H9 (cell line): ENCODE data around the gene RARG. TPM values are rescaled to one million over a fixed set of nuclear protein-coding genes. Genes with fewer than 3 reads are reported as not detected.

Experiments used
- DNase-seq: peaks from one replicate; pipeline ENCODE4 v3.0.0-alpha.2; 2017
- H2AFZ ChIP-seq: one replicate; pipeline ENCODE4 v1.6.1; 2013; ENCODE audit warnings: mild to moderate bottlenecking, low read length, control low read depth, moderate library complexity
- H2AK5ac ChIP-seq: 2 replicates; pipeline ENCODE4 v1.6.1; 2013; ENCODE audit warnings: low read length, control low read depth, mixed read lengths; ENCODE audit not compliant: insufficient read length
- H2BK120ac ChIP-seq: one replicate; pipeline ENCODE4 v1.6.1; 2013; ENCODE audit warnings: low read depth, mild to moderate bottlenecking, low read length, control low read depth, inconsistent platforms; ENCODE audit not compliant: poor library complexity, severe bottlenecking
- H2BK12ac ChIP-seq: 2 replicates; pipeline ENCODE4 v1.6.1; 2013; ENCODE audit warnings: low read length, control low read depth, mixed read lengths, low read depth; ENCODE audit not compliant: insufficient read length
- H2BK15ac ChIP-seq: 2 replicates; pipeline ENCODE4 v1.6.1; 2013; ENCODE audit warnings: low read depth, low read length, control low read depth
- H2BK20ac ChIP-seq: one replicate; pipeline ENCODE4 v1.6.1; 2013; ENCODE audit warnings: low read depth, mild to moderate bottlenecking, low read length, control low read depth, inconsistent platforms; ENCODE audit not compliant: poor library complexity, severe bottlenecking
- H2BK5ac ChIP-seq: 2 replicates; pipeline ENCODE4 v1.6.1; 2013; ENCODE audit warnings: low read length, control low read depth, mixed read lengths; ENCODE audit not compliant: insufficient read length
- H3K14ac ChIP-seq: 2 replicates; pipeline ENCODE4 v1.6.1; 2013; ENCODE audit warnings: low read length, control low read depth; ENCODE audit not compliant: insufficient read depth
- H3K18ac ChIP-seq: 2 replicates; pipeline ENCODE4 v1.6.1; 2013; ENCODE audit warnings: low read depth, mild to moderate bottlenecking, mixed read lengths, low read length, control low read depth; ENCODE audit not compliant: insufficient read length
- H3K23ac ChIP-seq: 2 replicates; pipeline ENCODE4 v1.6.1; 2013; ENCODE audit warnings: low read length, control low read depth, mixed read lengths, low read depth; ENCODE audit not compliant: insufficient read length
- H3K23me2 ChIP-seq: 2 replicates; pipeline ENCODE4 v1.6.1; 2013; ENCODE audit warnings: low read depth, mild to moderate bottlenecking, mixed read lengths, low read length, control low read depth; ENCODE audit not compliant: insufficient read length, poor library complexity, severe bottlenecking
- H3K27ac ChIP-seq: 2 replicates; pipeline ENCODE4 v1.5.1; 2013; ENCODE audit warnings: low read length, control low read depth, mixed read lengths, low read depth; ENCODE audit not compliant: insufficient read length
- H3K27me3 ChIP-seq: 2 replicates; pipeline ENCODE4 v1.6.1; 2013; ENCODE audit warnings: low read length, control low read depth, inconsistent platforms; ENCODE audit not compliant: insufficient read depth
- H3K4ac ChIP-seq: 2 replicates; pipeline ENCODE4 v1.6.1; 2013; ENCODE audit warnings: low read depth, mild to moderate bottlenecking, control low read depth, inconsistent platforms, low read length, moderate library complexity
- H3K4me1 ChIP-seq: 2 replicates; pipeline ENCODE4 v1.6.1; 2013; ENCODE audit warnings: low read length, control low read depth, inconsistent platforms; ENCODE audit not compliant: insufficient read depth
- H3K4me2 ChIP-seq: 2 replicates; pipeline ENCODE4 v1.6.1; 2013; ENCODE audit warnings: low read length, control low read depth, mixed read lengths; ENCODE audit not compliant: insufficient read length, insufficient read depth
- H3K56ac ChIP-seq: 2 replicates; pipeline ENCODE4 v1.6.1; 2013; ENCODE audit warnings: low read depth, mild to moderate bottlenecking, mixed read lengths, low read length, control low read depth; ENCODE audit not compliant: insufficient read length
- H3K79me1 ChIP-seq: 2 replicates; pipeline ENCODE4 v1.6.1; 2013; ENCODE audit warnings: low read depth, mild to moderate bottlenecking, moderate library complexity, low read length, control low read depth, inconsistent platforms; ENCODE audit not compliant: insufficient read depth, poor library complexity, severe bottlenecking
- H3K79me2 ChIP-seq: 2 replicates; pipeline ENCODE4 v1.6.1; 2013; ENCODE audit warnings: low read length, control low read depth, inconsistent platforms; ENCODE audit not compliant: insufficient read depth
- H3K9ac ChIP-seq: 2 replicates; pipeline ENCODE4 v1.6.1; 2013; ENCODE audit warnings: low read length, control low read depth, mixed read lengths; ENCODE audit not compliant: insufficient read length; ENCODE audit errors: extremely low read depth
- H3K9me3 ChIP-seq: one replicate; pipeline ENCODE4 v1.6.1; 2013; ENCODE audit warnings: low read depth, low read length, inconsistent platforms; ENCODE audit not compliant: control insufficient read depth
- H3T11ph ChIP-seq: one replicate; pipeline ENCODE4 v1.6.1; 2013; ENCODE audit warnings: mild to moderate bottlenecking, low read length, control low read depth, inconsistent platforms
- H4K20me1 ChIP-seq: one replicate; pipeline ENCODE4 v1.6.1; 2013; ENCODE audit not compliant: control insufficient read depth, insufficient read length, insufficient read depth
- H4K5ac ChIP-seq: 2 replicates; pipeline ENCODE4 v1.6.1; 2013; ENCODE audit warnings: low read depth, mild to moderate bottlenecking, mixed read lengths, low read length, control low read depth; ENCODE audit not compliant: insufficient read length
- H4K8ac ChIP-seq: replicated peaks from 2 replicates; pipeline ENCODE4 v1.6.1; 2013; ENCODE audit warnings: low read length, control low read depth, mixed read lengths, low read depth; ENCODE audit not compliant: insufficient read length
- H4K91ac ChIP-seq: 2 replicates; pipeline ENCODE4 v1.6.1; 2013; ENCODE audit warnings: low read depth, mild to moderate bottlenecking, moderate library complexity, mixed read lengths, low read length, control low read depth; ENCODE audit not compliant: insufficient read length
- H3K27ac Mint-ChIP-seq, 3 experiments: 2 replicates in 2 of 3; 3 replicates in 1 of 3; pipeline ENCODE4 v1.8.0; 2020 to 2021; ENCODE audit warnings: mixed read lengths in 3 of 3, mild to moderate bottlenecking in 1 of 3, moderate library complexity in 1 of 3
- H3K27me3 Mint-ChIP-seq: 2 replicates; pipeline ENCODE4 v1.8.0; 2021; ENCODE audit warnings: low read depth, mild to moderate bottlenecking, moderate library complexity, mixed read lengths
- H3K36me3 Mint-ChIP-seq, 3 experiments: 2 replicates in 2 of 3; 3 replicates in 1 of 3; pipeline ENCODE4 v1.8.0; 2020 to 2021; ENCODE audit warnings: low read depth in 3 of 3, mixed read lengths in 3 of 3; ENCODE audit not compliant: insufficient read depth in 1 of 3
- H3K4me1 Mint-ChIP-seq, 2 experiments: 2 replicates each; pipeline ENCODE4 v1.8.0; 2020; ENCODE audit warnings: mixed read lengths in 2 of 2
- H3K4me3 Mint-ChIP-seq, 2 experiments: 2 replicates in 1 of 2; 3 replicates in 1 of 2; pipeline ENCODE4 v1.8.0; 2020 to 2021; ENCODE audit warnings: mild to moderate bottlenecking in 2 of 2, mixed read lengths in 2 of 2, moderate library complexity in 1 of 2
- H3K9me3 Mint-ChIP-seq, 2 experiments: 2 replicates in 1 of 2; 3 replicates in 1 of 2; pipeline ENCODE4 v1.8.0; 2020; ENCODE audit warnings: mild to moderate bottlenecking in 2 of 2, mixed read lengths in 2 of 2, moderate library complexity in 1 of 2
- WGBS: extraction: QIAGEN DNeasy Blood & Tissue Kit; methylation state at CpG from one replicate; pipeline ENCODE4 v1.1.7; 2013; ENCODE audit warnings: missing lambda C conversion rate, low lambda C conversion rate, mixed read lengths; ENCODE audit not compliant: insufficient read length; ENCODE audit errors: extremely low coverage; 5-methylcytosine and 5-hydroxymethylcytosine counted together
- total RNA-seq: library from RNA; stranded (reverse); gene quantifications from 2 replicates; pipeline ENCODE4 v1.2.1, GENCODE V29; 2021
- TF ChIP-seq, protein P1 (sequence below): fragments of 200-600 bp; sonication (generic); conservative IDR thresholded peaks from 3 replicates; pipeline ENCODE4 v1.8.0; 2021; ENCODE audit warnings: antibody characterized with exemption, mild to moderate bottlenecking

Gene RARG
- total RNA-seq, 1 experiment from 2014 or later = 43.7 TPM

DNA sequence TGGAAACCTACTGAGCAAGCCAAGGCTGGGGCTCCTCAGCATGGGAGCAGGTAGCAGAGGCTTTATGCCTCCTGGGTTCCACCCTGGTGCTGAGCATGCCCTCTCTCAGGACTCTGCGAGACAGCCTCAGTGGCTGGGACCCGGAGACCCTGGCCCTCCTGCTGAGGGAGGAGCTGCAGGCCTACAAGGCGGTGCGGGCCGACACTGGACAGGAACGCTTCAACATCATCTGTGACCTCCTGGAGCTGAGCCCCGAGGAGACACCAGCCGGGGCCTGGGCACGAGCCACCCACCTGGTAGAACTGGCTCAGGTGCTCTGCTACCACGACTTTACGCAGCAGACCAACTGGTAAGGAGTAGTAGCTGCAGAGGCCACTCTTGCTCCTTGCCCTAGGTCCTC is 44.5 kb upstream of the RARG start:
- no peaks in the 10 kb centered on the region for H3K79me1 ChIP-seq
- no peak overlapping the region for H4K8ac ChIP-seq
- H3K23ac ChIP-seq = no peak overlapping the region
- no peak overlapping the region for H3K4me2 ChIP-seq
- H3K4ac ChIP-seq = no peak overlapping the region
- no peak overlapping the region for H3T11ph ChIP-seq
- Mint-ChIP-seq H3K27ac (no peak overlapping the region), H3K4me3 (no peak overlapping the region), H3K4me1 (peaks cover 0 to 4% of the 10 kb centered on the region in 2 experiments; a peak in 1 of 4 replicates), H3K9me3 (no peaks in the 10 kb centered on the region), H3K36me3 (peaks cover 44 to 79% (median 70%) of the 10 kb centered on the region in 3 experiments; a peak in 6 of 7 replicates), H3K27me3 (no peaks in the 10 kb centered on the region)
- H4K5ac ChIP-seq = no peak overlapping the region
- H3K9ac ChIP-seq = no peak overlapping the region
- H3K79me2 ChIP-seq = no peaks in the 10 kb centered on the region
- DNase-seq = no peak
- H2AFZ ChIP-seq = no peak overlapping the region
- H3K23me2 ChIP-seq = no peaks in the 10 kb centered on the region
- no peak overlapping the region for H2BK5ac ChIP-seq
- H4K91ac ChIP-seq = no peak overlapping the region
- no peak overlapping the region for H2AK5ac ChIP-seq
- no peak overlapping the region for H2BK120ac ChIP-seq
- no peak overlapping the region for H3K56ac ChIP-seq
- no peaks in the 10 kb centered on the region for H3K27me3 ChIP-seq
- no peak overlapping the region for H2BK20ac ChIP-seq
- no peaks in the 10 kb centered on the region for H4K20me1 ChIP-seq
- WGBS = no CpG with 5 or more reads among the region's 11 CpGs
- H2BK15ac ChIP-seq = no peak overlapping the region
- H2BK12ac ChIP-seq = no peak overlapping the region
- H3K9me3 ChIP-seq = no peaks in the 10 kb centered on the region
- no peaks in the 10 kb centered on the region; the same call in 1 of the 2 replicates for H3K4me1 ChIP-seq
- H3K18ac ChIP-seq = no peak overlapping the region
- no peak overlapping the region for H3K14ac ChIP-seq
- no peak overlapping the region for H3K27ac ChIP-seq
- TF ChIP-seq, protein P1, sequence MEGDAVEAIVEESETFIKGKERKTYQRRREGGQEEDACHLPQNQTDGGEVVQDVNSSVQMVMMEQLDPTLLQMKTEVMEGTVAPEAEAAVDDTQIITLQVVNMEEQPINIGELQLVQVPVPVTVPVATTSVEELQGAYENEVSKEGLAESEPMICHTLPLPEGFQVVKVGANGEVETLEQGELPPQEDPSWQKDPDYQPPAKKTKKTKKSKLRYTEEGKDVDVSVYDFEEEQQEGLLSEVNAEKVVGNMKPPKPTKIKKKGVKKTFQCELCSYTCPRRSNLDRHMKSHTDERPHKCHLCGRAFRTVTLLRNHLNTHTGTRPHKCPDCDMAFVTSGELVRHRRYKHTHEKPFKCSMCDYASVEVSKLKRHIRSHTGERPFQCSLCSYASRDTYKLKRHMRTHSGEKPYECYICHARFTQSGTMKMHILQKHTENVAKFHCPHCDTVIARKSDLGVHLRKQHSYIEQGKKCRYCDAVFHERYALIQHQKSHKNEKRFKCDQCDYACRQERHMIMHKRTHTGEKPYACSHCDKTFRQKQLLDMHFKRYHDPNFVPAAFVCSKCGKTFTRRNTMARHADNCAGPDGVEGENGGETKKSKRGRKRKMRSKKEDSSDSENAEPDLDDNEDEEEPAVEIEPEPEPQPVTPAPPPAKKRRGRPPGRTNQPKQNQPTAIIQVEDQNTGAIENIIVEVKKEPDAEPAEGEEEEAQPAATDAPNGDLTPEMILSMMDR = no peak
